Stomach (tissue), 4 donors: ENCODE measurements around the gene SGPP2.

ENCODE experiments used
- POLR2A ChIP-seq, 4 donors: fragments of 450-650 bp; IDR thresholded peaks; one replicate each; pipeline ENCODE4 v1.6.1; 2016; ENCODE audit warnings: antibody characterized with exemption in 4 of 4, control low read depth in 2 of 4, mild to moderate bottlenecking in 1 of 4, moderate library complexity in 1 of 4
- POLR2AphosphoS5 ChIP-seq, 3 donors: sonication (generic); formaldehyde crosslinking; IDR thresholded peaks; one replicate each; pipeline ENCODE4 v1.6.1; 2016; ENCODE audit warnings: antibody characterized with exemption in 3 of 3
- TF ChIP-seq, protein P1 (sequence below), 7 experiments: fragments of 450-650 bp in 4 of 7; fragments of 200-600 bp in 3 of 7; sonication (generic) in 3 of 7; IDR thresholded peaks; one replicate each; pipeline ENCODE4 v1.5.1; 2016 to 2019; ENCODE audit warnings: antibody characterized with exemption in 7 of 7, control low read depth in 2 of 7, mild to moderate bottlenecking in 1 of 7

- TF ChIP-seq POLR2AphosphoS5 (IDR thresholded peaks at IDR 0.05) (no peak), POLR2A (IDR thresholded peaks at IDR 0.05) (no peak)
- TF ChIP-seq, protein P1, sequence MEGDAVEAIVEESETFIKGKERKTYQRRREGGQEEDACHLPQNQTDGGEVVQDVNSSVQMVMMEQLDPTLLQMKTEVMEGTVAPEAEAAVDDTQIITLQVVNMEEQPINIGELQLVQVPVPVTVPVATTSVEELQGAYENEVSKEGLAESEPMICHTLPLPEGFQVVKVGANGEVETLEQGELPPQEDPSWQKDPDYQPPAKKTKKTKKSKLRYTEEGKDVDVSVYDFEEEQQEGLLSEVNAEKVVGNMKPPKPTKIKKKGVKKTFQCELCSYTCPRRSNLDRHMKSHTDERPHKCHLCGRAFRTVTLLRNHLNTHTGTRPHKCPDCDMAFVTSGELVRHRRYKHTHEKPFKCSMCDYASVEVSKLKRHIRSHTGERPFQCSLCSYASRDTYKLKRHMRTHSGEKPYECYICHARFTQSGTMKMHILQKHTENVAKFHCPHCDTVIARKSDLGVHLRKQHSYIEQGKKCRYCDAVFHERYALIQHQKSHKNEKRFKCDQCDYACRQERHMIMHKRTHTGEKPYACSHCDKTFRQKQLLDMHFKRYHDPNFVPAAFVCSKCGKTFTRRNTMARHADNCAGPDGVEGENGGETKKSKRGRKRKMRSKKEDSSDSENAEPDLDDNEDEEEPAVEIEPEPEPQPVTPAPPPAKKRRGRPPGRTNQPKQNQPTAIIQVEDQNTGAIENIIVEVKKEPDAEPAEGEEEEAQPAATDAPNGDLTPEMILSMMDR (IDR thresholded peaks at IDR 0.05), result no peak
These were observed 25.9 kb upstream of the SGPP2 start for GRCh38 chr2:222398446-222398885.
